Body of pancreas (tissue), 4 donors: Measurements from ENCODE around the gene PRKG1.

Source experiments
- POLR2A ChIP-seq, 3 donors: fragments of 450-650 bp; IDR thresholded peaks; one replicate each; pipeline ENCODE4 v1.6.1; 2016; ENCODE audit warnings: antibody characterized with exemption in 3 of 3, mild to moderate bottlenecking in 2 of 3
- TF ChIP-seq, protein P1 (sequence below), 7 experiments: fragments of 450-650 bp in 4 of 7; fragments of 200-600 bp in 3 of 7; sonication (generic) in 3 of 7; IDR thresholded peaks; one replicate each; pipeline ENCODE4 v1.5.1; 2016 to 2019; ENCODE audit warnings: antibody characterized with exemption in 7 of 7

- TF ChIP-seq, protein P1, sequence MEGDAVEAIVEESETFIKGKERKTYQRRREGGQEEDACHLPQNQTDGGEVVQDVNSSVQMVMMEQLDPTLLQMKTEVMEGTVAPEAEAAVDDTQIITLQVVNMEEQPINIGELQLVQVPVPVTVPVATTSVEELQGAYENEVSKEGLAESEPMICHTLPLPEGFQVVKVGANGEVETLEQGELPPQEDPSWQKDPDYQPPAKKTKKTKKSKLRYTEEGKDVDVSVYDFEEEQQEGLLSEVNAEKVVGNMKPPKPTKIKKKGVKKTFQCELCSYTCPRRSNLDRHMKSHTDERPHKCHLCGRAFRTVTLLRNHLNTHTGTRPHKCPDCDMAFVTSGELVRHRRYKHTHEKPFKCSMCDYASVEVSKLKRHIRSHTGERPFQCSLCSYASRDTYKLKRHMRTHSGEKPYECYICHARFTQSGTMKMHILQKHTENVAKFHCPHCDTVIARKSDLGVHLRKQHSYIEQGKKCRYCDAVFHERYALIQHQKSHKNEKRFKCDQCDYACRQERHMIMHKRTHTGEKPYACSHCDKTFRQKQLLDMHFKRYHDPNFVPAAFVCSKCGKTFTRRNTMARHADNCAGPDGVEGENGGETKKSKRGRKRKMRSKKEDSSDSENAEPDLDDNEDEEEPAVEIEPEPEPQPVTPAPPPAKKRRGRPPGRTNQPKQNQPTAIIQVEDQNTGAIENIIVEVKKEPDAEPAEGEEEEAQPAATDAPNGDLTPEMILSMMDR (IDR thresholded peaks at IDR 0.05) = no peak
- TF ChIP-seq POLR2A (IDR thresholded peaks at IDR 0.05) = no peak
Observed at GRCh38 chr10:52319926-52320325, 1245.6 kb downstream of the PRKG1 start.
